K562 (cell line): ENCODE data around the gene PLXNB2. TPM values are rescaled to one million over a fixed set of nuclear protein-coding genes. Genes with fewer than 3 reads are reported as not detected.
A peak's percentile ranks its signal among the peaks of the same experiment; 100 is the strongest.
"Not testable (repeated sequence)": the region's sequence is repeated elsewhere in the genome, so short reads cannot be mapped to it uniquely, and the experiment has no call there.

Experiments
- ATAC-seq: fragments of 200-7000 bp; cut with Tn5 transposase; 3 replicates; pipeline ENCODE4 v1.9.1; 2020; ENCODE audit warnings: moderate library complexity
- BruUV-seq: library from RNA; stranded (reverse); fragments of 400-500 nt; replicated peaks from 2 replicates; lab custom pipeline; 2021; lab: Mats Ljungman, UMichigan
- CTCF ChIA-PET: fragments of 300-600 bp; formaldehyde crosslinking; extraction: SDS; loops from one replicate; lab custom pipeline; 2021; ENCODE audit warnings: low intra/inter-chr PET ratio; lab: Yijun Ruan, JAX
- POLR2A ChIA-PET: fragments of 300-600, 350-650 bp; sonication (Branson Sonifier 250); formaldehyde crosslinking; extraction: SDS; loops from one replicate; lab custom pipeline; 2021; ENCODE audit warnings: antibody characterized with exemption, inconsistent platforms; lab: Yijun Ruan, JAX
- DNase-seq, 4 experiments: peaks; one replicate each; pipeline versions ENCODE4 v3.0.0 to v3.0.0-alpha.2; 2011 to 2018; ENCODE audit warnings: low spot score in 3 of 4, mixed read lengths in 3 of 4; ENCODE audit errors: extremely low read depth in 1 of 4
- FAIRE-seq: peaks from 2 replicates; lab custom pipeline; 2011; peaks lifted over from hg19 to GRCh38; lab: Jason Lieb, UNC
- H2AFZ ChIP-seq: 2 replicates; pipeline ENCODE4 v1.6.0; 2011; ENCODE audit warnings: low read depth, low read length, control low read depth, inconsistent platforms
- H3K27ac ChIP-seq: fragments of 200-600 bp; 3 replicates; pipeline ENCODE4 v1.8.0; 2011; ENCODE audit warnings: low read depth, mild to moderate bottlenecking, control low read depth, inconsistent platforms, low read length, moderate library complexity, mixed read lengths; ENCODE audit errors: extremely low read depth
- H3K27me3 ChIP-seq, 2 experiments: fragments of 300-600 bp in 1 of 2; 2 replicates in 1 of 2; 3 replicates in 1 of 2; pipeline versions ENCODE4 v1.6.0 to v1.8.0; 2011; ENCODE audit warnings: inconsistent platforms in 2 of 2, low read length in 2 of 2, mild to moderate bottlenecking in 1 of 2, mixed read lengths in 1 of 2, moderate library complexity in 1 of 2; ENCODE audit not compliant: control insufficient read depth in 2 of 2, insufficient read depth in 2 of 2
- H3K36me3 ChIP-seq: fragments of 300-600 bp; 3 replicates; pipeline ENCODE4 v1.8.0; 2011; ENCODE audit warnings: mild to moderate bottlenecking, low read length, inconsistent platforms; ENCODE audit not compliant: control insufficient read depth, insufficient read depth
- H3K4me1 ChIP-seq, 2 experiments: fragments of 200-600 bp in 1 of 2; replicated peaks in 1 of 2; 2 replicates in 1 of 2; 3 replicates in 1 of 2; pipeline versions ENCODE4 v1.5.1 to v1.8.0; 2011; ENCODE audit warnings: inconsistent platforms in 2 of 2, low read length in 2 of 2, mild to moderate bottlenecking in 1 of 2, mixed read lengths in 1 of 2, moderate library complexity in 1 of 2; ENCODE audit not compliant: control insufficient read depth in 2 of 2, insufficient read depth in 2 of 2
- H3K4me2 ChIP-seq: 2 replicates; pipeline ENCODE4 v1.6.1; 2011; ENCODE audit warnings: low read length, control low read depth, inconsistent platforms, mixed read lengths; ENCODE audit not compliant: insufficient read depth
- H3K4me3 ChIP-seq: fragments of 200-600 bp; sonication (generic), shearing (Covaris generic); 2 replicates; pipeline ENCODE4 v1.5.1; 2016; ENCODE audit warnings: control low read depth, inconsistent platforms
- H3K79me2 ChIP-seq: fragments of 200-600 bp; 3 replicates; pipeline ENCODE4 v1.8.0; 2011; ENCODE audit warnings: low read length, inconsistent platforms; ENCODE audit not compliant: control insufficient read depth, insufficient read depth
- H3K9ac ChIP-seq, 2 experiments: 2 replicates each; pipeline versions ENCODE4 v1.6.0 to v1.6.1; 2011; ENCODE audit warnings: low read depth in 2 of 2, low read length in 2 of 2, control low read depth in 1 of 2, inconsistent platforms in 1 of 2, mild to moderate bottlenecking in 1 of 2, mixed read lengths in 1 of 2; ENCODE audit not compliant: insufficient read depth in 1 of 2
- H3K9me1 ChIP-seq: one replicate; pipeline ENCODE4 v1.6.0; 2011; ENCODE audit warnings: inconsistent platforms, mild to moderate bottlenecking, low read length, moderate library complexity; ENCODE audit not compliant: control insufficient read depth, insufficient read depth
- H3K9me3 ChIP-seq: replicated peaks from 2 replicates; pipeline ENCODE4 v1.5.1; 2011; ENCODE audit warnings: low read depth, low read length, inconsistent platforms; ENCODE audit not compliant: control insufficient read depth, insufficient read depth
- H4K20me1 ChIP-seq: replicated peaks from 2 replicates; pipeline ENCODE4 v1.6.1; 2011; ENCODE audit warnings: low read length, inconsistent platforms, mixed read lengths; ENCODE audit not compliant: control insufficient read depth, insufficient read depth
- BRD9 ChIP-seq: fragments of 450-650 bp; IDR thresholded peaks from 2 replicates; pipeline ENCODE4 v1.6.1; 2018; ENCODE audit warnings: low read depth; ENCODE audit not compliant: partially characterized antibody
- CBX1 ChIP-seq: sonication (generic); IDR thresholded peaks from 2 replicates; pipeline ENCODE4 v1.6.1; 2016; ENCODE audit warnings: antibody characterized with exemption, low read depth, mild to moderate bottlenecking
- E2F4 ChIP-seq: sonication (generic); formaldehyde crosslinking; IDR thresholded peaks from 2 replicates; pipeline ENCODE4 v1.8.0; 2022; ENCODE audit warnings: mild to moderate bottlenecking, low read depth, missing genetic modification reagents
- PHB2 ChIP-seq: fragments of 450-650 bp; IDR thresholded peaks from 2 replicates; pipeline ENCODE4 v1.6.1; 2017; ENCODE audit warnings: low read depth
- WGBS: fragments of 100-300 bp; shearing (Covaris generic); methylation state at CpG from one replicate; pipeline ENCODE4 v1.1.6; 2016; ENCODE audit warnings: low coverage, mixed read lengths; ENCODE audit not compliant: insufficient coverage; ENCODE audit errors: missing lambda C conversion rate; 5-methylcytosine and 5-hydroxymethylcytosine counted together
- in situ Hi-C: fragments of 300-500 bp; cut with MboI; formaldehyde crosslinking; loops from 4 replicates; pipeline ENCODE4 v1.15.0; 2018; ENCODE audit warnings: inconsistent platforms, mixed read lengths
- intact Hi-C: fragments of 100-400 bp; cut with micrococcal nuclease; formaldehyde crosslinking; loops from 2 replicates; pipeline ENCODE4 v1.14.2; 2022
- polyA plus RNA-seq, 8 experiments: library from polyadenylated mRNA; depleted of rRNA in 4 of 8; stranded (reverse) in 5 of 8; unstranded in 3 of 8; fragments of >200 nt; fragmentation: Nextera tagmentation in 2 of 8; fragmentation: Illumina TruSeq in 1 of 8; extraction: Ambion mirVana in 2 of 8; extraction: Trizol in 1 of 8; gene quantifications; 2 replicates each; pipeline versions ENCODE4 v1.2.1 to v1.2.3, GENCODE V29; 2011 to 2014; ENCODE audit warnings: inconsistent platforms in 1 of 8, missing spikeins in 1 of 8
- total RNA-seq, 7 experiments: library from RNA; depleted of rRNA in 6 of 7; stranded (reverse); fragments of >200 nt in 6 of 7; fragmentation: Illumina TruSeq in 2 of 7; extraction: Trizol in 2 of 7; gene quantifications; 2 replicates each; pipeline versions ENCODE4 v1.2.1 to v1.2.3, GENCODE V29; 2011 to 2021; ENCODE audit warnings: low replicate concordance in 1 of 7
- TF ChIP-seq, protein P1 (sequence below): sonication (generic); formaldehyde crosslinking; IDR thresholded peaks from 2 replicates; pipeline ENCODE4 v1.8.0; 2022; ENCODE audit warnings: missing genetic modification reagents, mild to moderate bottlenecking, borderline replicate concordance
- TF ChIP-seq, protein P2 (sequence below): fragments of 250-450 bp; sonication (Bioruptor Pico); IDR thresholded peaks from 2 replicates; pipeline ENCODE4 v1.4.0; 2020

Gene PLXNB2
- total and polyA plus RNA-seq, 9 of the 15 experiments (the other 6 are each of a cell fraction or from before 2014, with no cell fraction given), result 0.15 to 45.1 (median 13.6) TPM

- in situ Hi-C loops, result no loop called here
- CTCF ChIA-PET, result no interaction called here
- H3K4me1 ChIP-seq, result peaks cover 3 to 41% of the 10 kb centered on the region in 2 experiments; a peak in 4 of 5 replicates
Measured at GRCh38 chr22:50337262-50338041, 30.0 kb upstream of the PLXNB2 start.

GRCh38 chr22:50334433-50334832 is 27.0 kb upstream of the PLXNB2 start:
- POLR2A ChIA-PET, intact Hi-C loops: not testable (repeated sequence)

More at GRCh38 chr22:50337262-50338041, 30.0 kb upstream of the PLXNB2 start:
- no peak for ATAC-seq
- Histone ChIP-seq H3K9me1 (peaks cover 4% of the 10 kb centered on the region), H4K20me1 (no peaks in the 10 kb centered on the region; the same call in 1 of the 2 replicates), H3K4me3 (no peak overlapping the region), H3K27ac (peak overlapping the region; percentile 7; the same call in 1 of the 3 replicates), H3K79me2 (peaks cover 48% of the 10 kb centered on the region), H2AFZ (no peak overlapping the region), H3K4me2 (0 out of 2 replicates have a peak overlapping the region, but pooled peaks have one; percentile 0), H3K9me3 (0 out of 2 replicates have a peak, but pooled peaks cover 2% of the 10 kb centered on the region), H3K27me3 (no peaks in the 10 kb centered on the region), H3K36me3 (peaks cover 5% of the 10 kb centered on the region; the same call in 1 of the 3 replicates), H3K9ac (no peak overlapping the region)
- DNase-seq, result no peak
- 0 out of 2 replicates have a peak, but pooled peaks have one; percentile 14 for TF ChIP-seq CBX1
- TF ChIP-seq PHB2, result 0 out of 2 replicates have a peak, but pooled peaks have one; percentile 8
- TF ChIP-seq, protein P1, sequence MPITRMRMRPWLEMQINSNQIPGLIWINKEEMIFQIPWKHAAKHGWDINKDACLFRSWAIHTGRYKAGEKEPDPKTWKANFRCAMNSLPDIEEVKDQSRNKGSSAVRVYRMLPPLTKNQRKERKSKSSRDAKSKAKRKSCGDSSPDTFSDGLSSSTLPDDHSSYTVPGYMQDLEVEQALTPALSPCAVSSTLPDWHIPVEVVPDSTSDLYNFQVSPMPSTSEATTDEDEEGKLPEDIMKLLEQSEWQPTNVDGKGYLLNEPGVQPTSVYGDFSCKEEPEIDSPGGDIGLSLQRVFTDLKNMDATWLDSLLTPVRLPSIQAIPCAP (CRISPR knock-in tag), result no peak
- 0 out of 2 replicates have a peak, but pooled peaks have one; percentile 2 for TF ChIP-seq E2F4 (CRISPR knock-in tag)
- no peak for TF ChIP-seq BRD9
- TF ChIP-seq, protein P2, sequence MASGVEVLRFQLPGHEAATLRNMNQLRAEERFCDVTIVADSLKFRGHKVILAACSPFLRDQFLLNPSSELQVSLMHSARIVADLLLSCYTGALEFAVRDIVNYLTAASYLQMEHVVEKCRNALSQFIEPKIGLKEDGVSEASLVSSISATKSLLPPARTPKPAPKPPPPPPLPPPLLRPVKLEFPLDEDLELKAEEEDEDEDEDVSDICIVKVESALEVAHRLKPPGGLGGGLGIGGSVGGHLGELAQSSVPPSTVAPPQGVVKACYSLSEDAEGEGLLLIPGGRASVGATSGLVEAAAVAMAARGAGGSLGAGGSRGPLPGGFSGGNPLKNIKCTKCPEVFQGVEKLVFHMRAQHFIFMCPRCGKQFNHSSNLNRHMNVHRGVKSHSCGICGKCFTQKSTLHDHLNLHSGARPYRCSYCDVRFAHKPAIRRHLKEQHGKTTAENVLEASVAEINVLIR (CRISPR knock-in tag), result no peak
- intact Hi-C loops, result no loop called here
- 97% methylated on average over 4 of the region's 13 CpGs for whole genome bisulfite sequencing
- no TSS peak for BruUV-seq
- POLR2A ChIA-PET, result no interaction called here
- FAIRE-seq, result peak; percentile 52

More at GRCh38 chr22:50334433-50334832, 27.0 kb upstream of the PLXNB2 start:
- H3K4me3 ChIP-seq, in situ Hi-C loops, H3K36me3 ChIP-seq, H3K27ac ChIP-seq, FAIRE-seq, ATAC-seq, H3K4me2 ChIP-seq, H2AFZ ChIP-seq, H3K9me3 ChIP-seq, BruUV-seq, DNase-seq, H3K9ac ChIP-seq, CTCF ChIA-PET, H4K20me1 ChIP-seq, H3K9me1 ChIP-seq, H3K27me3 ChIP-seq: not testable (repeated sequence)
- WGBS, result 93% methylated on average over 3 of the region's 5 CpGs
- Histone ChIP-seq H3K4me1 (peaks cover 0 to 16% of the 10 kb centered on the region in 2 experiments; a peak in 4 of 5 replicates), H3K79me2 (peaks cover 60% of the 10 kb centered on the region)
